CD14-positive monocyte (primary cell): ENCODE measurements around the gene ZNF264. TPM values are rescaled to one million over a fixed set of nuclear protein-coding genes. Genes with fewer than 3 reads are reported as not detected.

Source experiments
- DNase-seq, 3 donors: peaks; one replicate each; pipeline ENCODE4 v3.0.0-alpha.2; 2011 to 2022
- H2AFZ ChIP-seq: 2 replicates; pipeline ENCODE4 v1.6.0; 2012; ENCODE audit warnings: mild to moderate bottlenecking, low read depth, low read length, inconsistent platforms; ENCODE audit not compliant: insufficient read depth, poor library complexity, severe bottlenecking
- H3K27ac ChIP-seq, 2 donors: 1 replicate in 1 of 2; 2 replicates in 1 of 2; pipeline ENCODE4 v1.5.1; 2012 to 2013; ENCODE audit warnings: low read length in 2 of 2, control low read depth in 1 of 2, inconsistent platforms in 1 of 2, low read depth in 1 of 2, mild to moderate bottlenecking in 1 of 2
- H3K27me3 ChIP-seq, 2 donors: one replicate each; pipeline versions ENCODE4 v1.6.0 to v1.6.1; 2011 to 2013; ENCODE audit warnings: low read length in 2 of 2; ENCODE audit not compliant: control insufficient read depth in 2 of 2, insufficient read depth in 2 of 2
- H3K36me3 ChIP-seq, 2 donors: replicated peaks in 1 of 2; 1 replicate in 1 of 2; 2 replicates in 1 of 2; pipeline versions ENCODE4 v1.5.1 to v1.6.1; 2012 to 2013; ENCODE audit warnings: low read length in 2 of 2, control low read depth in 1 of 2, inconsistent platforms in 1 of 2, mild to moderate bottlenecking in 1 of 2; ENCODE audit not compliant: insufficient read depth in 2 of 2, control insufficient read depth in 1 of 2
- H3K4me1 ChIP-seq, 2 donors: 1 replicate in 1 of 2; 2 replicates in 1 of 2; pipeline versions ENCODE4 v1.5.1 to v1.6.1; 2012 to 2013; ENCODE audit warnings: low read length in 2 of 2, control low read depth in 1 of 2, inconsistent platforms in 1 of 2, mild to moderate bottlenecking in 1 of 2, moderate library complexity in 1 of 2; ENCODE audit not compliant: insufficient read depth in 2 of 2, control insufficient read depth in 1 of 2
- H3K4me2 ChIP-seq: replicated peaks from 2 replicates; pipeline ENCODE3; 2012; ENCODE audit warnings: low read length, moderate library complexity, mild to moderate bottlenecking; ENCODE audit not compliant: poor library complexity, severe bottlenecking; ENCODE audit errors: extremely low read depth
- H3K4me3 ChIP-seq, 3 experiments: fragments of 200-600 bp in 1 of 3; sonication (generic) in 1 of 3; replicated peaks in 1 of 3; 1 replicate in 2 of 3; 2 replicates in 1 of 3; pipeline ENCODE4 v1.5.1; 2011 to 2013; ENCODE audit warnings: low read length in 3 of 3, mild to moderate bottlenecking in 3 of 3, control low read depth in 2 of 3, low read depth in 2 of 3, inconsistent platforms in 1 of 3, moderate library complexity in 1 of 3
- H3K79me2 ChIP-seq: 2 replicates; pipeline ENCODE4 v1.6.0; 2012; ENCODE audit warnings: mild to moderate bottlenecking, control low read depth, inconsistent platforms, low read length, moderate library complexity; ENCODE audit not compliant: insufficient read depth
- H3K9ac ChIP-seq: 2 replicates; pipeline ENCODE4 v1.6.0; 2017; ENCODE audit warnings: low read length, mild to moderate bottlenecking; ENCODE audit not compliant: insufficient read depth, poor library complexity, severe bottlenecking
- H3K9me3 ChIP-seq, 2 donors: replicated peaks in 1 of 2; 1 replicate in 1 of 2; 2 replicates in 1 of 2; pipeline versions ENCODE4 v1.5.1 to v1.6.1; 2012 to 2013; ENCODE audit warnings: low read length in 2 of 2, control low read depth in 1 of 2; ENCODE audit not compliant: control insufficient read depth in 1 of 2, insufficient read depth in 1 of 2
- H4K20me1 ChIP-seq: 2 replicates; pipeline ENCODE4 v1.6.0; 2012; ENCODE audit warnings: mild to moderate bottlenecking, low read length, control low read depth, moderate library complexity; ENCODE audit not compliant: insufficient read depth
- H3K27ac Mint-ChIP-seq, 7 donors: one replicate each; pipeline ENCODE4 v1.8.0; 2020; ENCODE audit warnings: mild to moderate bottlenecking in 7 of 7, mixed read lengths in 7 of 7, moderate library complexity in 6 of 7, inconsistent platforms in 2 of 7
- H3K27me3 Mint-ChIP-seq, 3 donors: one replicate each; pipeline ENCODE4 v1.8.0; 2021 to 2022; ENCODE audit warnings: low read depth in 3 of 3, mild to moderate bottlenecking in 3 of 3, mixed read lengths in 3 of 3, moderate library complexity in 3 of 3, inconsistent platforms in 1 of 3
- H3K36me3 Mint-ChIP-seq, 2 donors: one replicate each; pipeline ENCODE4 v1.8.0; 2020; ENCODE audit warnings: mixed read lengths in 2 of 2, inconsistent platforms in 1 of 2, mild to moderate bottlenecking in 1 of 2
- H3K4me1 Mint-ChIP-seq: one replicate; pipeline ENCODE4 v1.8.0; 2020; ENCODE audit warnings: mild to moderate bottlenecking, mixed read lengths
- H3K4me3 Mint-ChIP-seq, 2 donors: one replicate each; pipeline ENCODE4 v1.8.0; 2020; ENCODE audit warnings: mild to moderate bottlenecking in 2 of 2, mixed read lengths in 2 of 2, moderate library complexity in 1 of 2
- H3K9me3 Mint-ChIP-seq, 7 donors: one replicate each; pipeline ENCODE4 v1.8.0; 2020 to 2022; ENCODE audit warnings: mixed read lengths in 7 of 7, mild to moderate bottlenecking in 6 of 7, moderate library complexity in 6 of 7, inconsistent platforms in 2 of 7
- WGBS: methylation state at CpG from one replicate; pipeline ENCODE4 v1.1.5; 2013; ENCODE audit warnings: missing lambda C conversion rate; ENCODE audit not compliant: insufficient coverage; 5-methylcytosine and 5-hydroxymethylcytosine counted together
- intact Hi-C, 2 donors: fragments of 100-400 bp; cut with micrococcal nuclease; formaldehyde crosslinking; loops; one replicate each; pipeline versions ENCODE4 v1.15.0 to v1.15.1; 2023
- polyA plus RNA-seq, 3 donors: library from polyadenylated mRNA; depleted of rRNA in 1 of 3; unstranded in 2 of 3; stranded (reverse) in 1 of 3; fragments of 300-500 nt in 2 of 3; fragments of >200 nt in 1 of 3; fragmentation: Illumina TruSeq in 2 of 3; gene quantifications; 1 replicate in 2 of 3; 2 replicates in 1 of 3; pipeline ENCODE4 v1.2.3, GENCODE V29; 2012 to 2021
- TF ChIP-seq, protein P1 (sequence below): fragments of 200-600 bp; IDR thresholded peaks from one replicate; pipeline ENCODE4 v1.8.0; 2022; ENCODE audit warnings: antibody characterized with exemption, mild to moderate bottlenecking

The ZNF264 gene
- polyA plus RNA-seq, 3 donors = 5.3 to 6.9 (median 5.6) TPM

DNA sequence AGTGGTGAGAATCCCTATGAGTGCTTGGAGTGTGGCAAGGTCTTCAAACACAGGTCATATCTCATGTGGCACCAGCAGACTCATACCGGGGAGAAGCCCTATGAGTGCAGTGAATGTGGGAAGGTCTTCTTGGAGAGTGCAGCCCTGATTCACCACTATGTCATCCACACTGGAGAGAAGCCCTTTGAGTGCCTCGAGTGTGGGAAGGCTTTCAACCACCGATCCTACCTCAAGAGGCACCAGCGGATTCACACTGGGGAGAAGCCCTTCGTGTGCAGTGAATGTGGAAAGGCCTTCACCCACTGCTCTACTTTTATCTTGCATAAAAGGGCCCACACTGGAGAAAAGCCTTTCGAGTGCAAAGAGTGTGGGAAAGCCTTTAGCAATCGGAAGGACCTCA, 20.8 kb downstream of the ZNF264 start:
- 100% methylated on average over 1 of the region's 7 CpGs for WGBS
- peaks cover 42 to 52% of the 10 kb centered on the region in 2 donors for H3K9me3 ChIP-seq
- no peak overlapping the region for H3K4me3 ChIP-seq
- intact Hi-C loops = no loop called here
- H3K9ac ChIP-seq = no peak overlapping the region
- H3K4me1 ChIP-seq = no peaks in the 10 kb centered on the region
- Mint-ChIP-seq H3K9me3 (peaks cover 23 to 75% (median 39%) of the 10 kb centered on the region in 7 donors), H3K4me1 (no peaks in the 10 kb centered on the region), H3K27ac (no peak overlapping the region), H3K4me3 (no peak overlapping the region), H3K27me3 (peaks cover 0 to 1% (median 0%) of the 10 kb centered on the region in 3 donors), H3K36me3 (peaks cover 67 to 84% of the 10 kb centered on the region in 2 donors)
- H3K4me2 ChIP-seq = no peak overlapping the region
- H3K36me3 ChIP-seq = peaks cover 51 to 88% of the 10 kb centered on the region in 2 donors
- TF ChIP-seq, protein P1, sequence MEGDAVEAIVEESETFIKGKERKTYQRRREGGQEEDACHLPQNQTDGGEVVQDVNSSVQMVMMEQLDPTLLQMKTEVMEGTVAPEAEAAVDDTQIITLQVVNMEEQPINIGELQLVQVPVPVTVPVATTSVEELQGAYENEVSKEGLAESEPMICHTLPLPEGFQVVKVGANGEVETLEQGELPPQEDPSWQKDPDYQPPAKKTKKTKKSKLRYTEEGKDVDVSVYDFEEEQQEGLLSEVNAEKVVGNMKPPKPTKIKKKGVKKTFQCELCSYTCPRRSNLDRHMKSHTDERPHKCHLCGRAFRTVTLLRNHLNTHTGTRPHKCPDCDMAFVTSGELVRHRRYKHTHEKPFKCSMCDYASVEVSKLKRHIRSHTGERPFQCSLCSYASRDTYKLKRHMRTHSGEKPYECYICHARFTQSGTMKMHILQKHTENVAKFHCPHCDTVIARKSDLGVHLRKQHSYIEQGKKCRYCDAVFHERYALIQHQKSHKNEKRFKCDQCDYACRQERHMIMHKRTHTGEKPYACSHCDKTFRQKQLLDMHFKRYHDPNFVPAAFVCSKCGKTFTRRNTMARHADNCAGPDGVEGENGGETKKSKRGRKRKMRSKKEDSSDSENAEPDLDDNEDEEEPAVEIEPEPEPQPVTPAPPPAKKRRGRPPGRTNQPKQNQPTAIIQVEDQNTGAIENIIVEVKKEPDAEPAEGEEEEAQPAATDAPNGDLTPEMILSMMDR = no peak
- H3K79me2 ChIP-seq = no peaks in the 10 kb centered on the region
- H3K27ac ChIP-seq = no peak overlapping the region
- no peaks in the 10 kb centered on the region for H4K20me1 ChIP-seq
- no peak for DNase-seq
- H2AFZ ChIP-seq = no peak overlapping the region
- H3K27me3 ChIP-seq = no peaks in the 10 kb centered on the region

DNA sequence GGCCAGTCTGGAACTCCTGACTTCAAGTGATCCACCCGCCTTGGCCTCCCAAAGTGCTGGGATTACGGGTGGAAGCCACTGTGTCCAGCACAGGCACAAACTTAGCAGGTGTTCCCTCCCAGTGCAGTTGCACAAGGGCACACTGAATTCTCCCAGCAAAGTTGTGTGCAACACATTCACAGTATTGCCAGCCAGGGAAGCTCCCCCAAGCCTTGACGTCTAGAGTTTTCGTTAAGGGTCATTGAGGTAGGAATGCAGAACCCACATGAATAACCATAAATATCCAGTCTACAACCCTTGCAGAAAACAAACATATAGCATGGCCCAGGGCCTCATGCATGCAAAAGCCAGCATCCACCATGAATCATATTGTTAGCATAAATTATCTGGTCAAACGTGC, 36.2 kb downstream of the ZNF264 start:
- no peak overlapping the region for H3K27ac ChIP-seq

More for the DNA sequence above, 36.2 kb downstream of the ZNF264 start:
- Mint-ChIP-seq H3K36me3 (no peaks in the 10 kb centered on the region), H3K27me3 (peaks cover 1 to 4% (median 3%) of the 10 kb centered on the region in 3 donors), H3K4me3 (no peak overlapping the region), H3K9me3 (peaks cover 9 to 34% (median 21%) of the 10 kb centered on the region in 7 donors), H3K27ac (no peak overlapping the region), H3K4me1 (no peaks in the 10 kb centered on the region)
- H3K4me1 ChIP-seq = no peaks in the 10 kb centered on the region
- no peak for DNase-seq
- intact Hi-C loops = no loop called here
- H2AFZ ChIP-seq = no peak overlapping the region
- H3K27me3 ChIP-seq = no peaks in the 10 kb centered on the region
- peaks cover 0 to 17% of the 10 kb centered on the region in 2 donors for H3K9me3 ChIP-seq
- H4K20me1 ChIP-seq = no peaks in the 10 kb centered on the region
- no peaks in the 10 kb centered on the region for H3K79me2 ChIP-seq
- no peak overlapping the region for H3K4me3 ChIP-seq
- 87% methylated on average over 5 of the region's 5 CpGs for WGBS
- H3K36me3 ChIP-seq = no peaks in the 10 kb centered on the region
- TF ChIP-seq, protein P1 = no peak
- no peak overlapping the region for H3K4me2 ChIP-seq
- no peak overlapping the region for H3K9ac ChIP-seq
